ENCODE data around the gene NT5C1B. TPM values are rescaled to one million over a fixed set of nuclear protein-coding genes. Genes with fewer than 3 reads are reported as not detected.

NT5C1B gene
- polyA plus RNA-seq, 1 experiment, result not detected

- ChIA-PET CTCF (no interaction called here), POLR2A (no interaction called here)
- no peak overlapping the region for H3K27ac ChIP-seq (ENCODE audit: low read depth, low read length)
- H3K4me3 ChIP-seq (ENCODE audit: low read depth, low read length), result no peak overlapping the region
- H3K9me3 ChIP-seq (ENCODE audit: control insufficient read depth, insufficient read depth, low read length), result no peaks in the 10 kb centered on the region
- no peak for DNase-seq (ENCODE audit: low read depth, low spot score)
- no peaks in the 10 kb centered on the region for H3K27me3 ChIP-seq (ENCODE audit: control insufficient read depth, insufficient read depth, low read length)
- no peak for TF ChIP-seq CTCF (IDR thresholded peaks at IDR 0.05; ENCODE audit: low read depth, low read length)
Observed at GRCh38 chr2:18550433-18550832, 38.9 kb downstream of the NT5C1B start.

- Histone ChIP-seq H3K27me3 (ENCODE audit: control insufficient read depth, insufficient read depth, low read length) (no peaks in the 10 kb centered on the region), H3K4me3 (ENCODE audit: low read depth, low read length) (no peak overlapping the region), H3K27ac (ENCODE audit: low read depth, low read length) (no peak overlapping the region), H3K9me3 (ENCODE audit: control insufficient read depth, insufficient read depth, low read length) (no peaks in the 10 kb centered on the region)
- TF ChIP-seq CTCF (IDR thresholded peaks at IDR 0.05; ENCODE audit: low read depth, low read length), result no peak
- DNase-seq (ENCODE audit: low read depth, low spot score), result no peak
- CTCF ChIA-PET, result no interaction called here
- POLR2A ChIA-PET, result no interaction called here
Observed at GRCh38 chr2:18549083-18549482, 40.3 kb downstream of the NT5C1B start.

GRCh38 chr2:18548621-18549020, 40.7 kb downstream of the NT5C1B start:
- CTCF ChIA-PET, result no interaction called here

GRCh38 chr2:18546567-18546966, 42.8 kb downstream of the NT5C1B start:
- no peak for DNase-seq (ENCODE audit: low read depth, low spot score)
- ChIA-PET POLR2A (interaction anchor here (1.1 kb wide), 2 partner anchors 14 to 379 kb away, joined by 3 to 7 read pairs; partner anchors contain the start of gene RDH14), CTCF (interaction anchor here (1.4 to 1.5 kb wide), 2 partner anchors 19 to 27 kb away, joined by 3 to 6 read pairs; no protein-coding TSS in a partner anchor)
- H3K27me3 ChIP-seq (ENCODE audit: control insufficient read depth, insufficient read depth, low read length), result no peaks in the 10 kb centered on the region
- no peaks in the 10 kb centered on the region for H3K9me3 ChIP-seq (ENCODE audit: control insufficient read depth, insufficient read depth, low read length)
- H3K4me3 ChIP-seq (ENCODE audit: low read depth, low read length), result no peak overlapping the region
- no peak overlapping the region for H3K27ac ChIP-seq (ENCODE audit: low read depth, low read length)
- TF ChIP-seq CTCF (IDR thresholded peaks at IDR 0.05; ENCODE audit: low read depth, low read length), result no peak

More at GRCh38 chr2:18548621-18549020, 40.7 kb downstream of the NT5C1B start:
- Histone ChIP-seq H3K4me3 (ENCODE audit: low read depth, low read length) (no peak overlapping the region), H3K27ac (ENCODE audit: low read depth, low read length) (no peak overlapping the region), H3K9me3 (ENCODE audit: control insufficient read depth, insufficient read depth, low read length) (no peaks in the 10 kb centered on the region), H3K27me3 (ENCODE audit: control insufficient read depth, insufficient read depth, low read length) (no peaks in the 10 kb centered on the region)
- POLR2A ChIA-PET, result no interaction called here
- no peak for DNase-seq (ENCODE audit: low read depth, low spot score)
- no peak for TF ChIP-seq CTCF (IDR thresholded peaks at IDR 0.05; ENCODE audit: low read depth, low read length)

- ChIA-PET POLR2A (no interaction called here), CTCF (interaction anchor here (1.5 kb wide), 1 partner anchor 26 kb away, joined by 3 read pairs; no protein-coding TSS in a partner anchor)
- no peaks in the 10 kb centered on the region for H3K9me3 ChIP-seq (ENCODE audit: control insufficient read depth, insufficient read depth, low read length)
- DNase-seq (ENCODE audit: low read depth, low spot score), result no peak
- no peak overlapping the region for H3K4me3 ChIP-seq (ENCODE audit: low read depth, low read length)
- no peak for TF ChIP-seq CTCF (IDR thresholded peaks at IDR 0.05; ENCODE audit: low read depth, low read length)
- no peak overlapping the region for H3K27ac ChIP-seq (ENCODE audit: low read depth, low read length)
- no peaks in the 10 kb centered on the region for H3K27me3 ChIP-seq (ENCODE audit: control insufficient read depth, insufficient read depth, low read length)
Observed at GRCh38 chr2:18545384-18545783, 44.0 kb downstream of the NT5C1B start.
